ENCODE data around the gene MED15.
"Not testable (repeated sequence)": the region's sequence is repeated elsewhere in the genome, so short reads cannot be mapped to it uniquely, and the experiment has no call there.

Gene MED15

GRCh38 chr22:20483771-20484170, 23.6 kb upstream of the MED15 start:
- no peak for DNase-seq

DNA sequence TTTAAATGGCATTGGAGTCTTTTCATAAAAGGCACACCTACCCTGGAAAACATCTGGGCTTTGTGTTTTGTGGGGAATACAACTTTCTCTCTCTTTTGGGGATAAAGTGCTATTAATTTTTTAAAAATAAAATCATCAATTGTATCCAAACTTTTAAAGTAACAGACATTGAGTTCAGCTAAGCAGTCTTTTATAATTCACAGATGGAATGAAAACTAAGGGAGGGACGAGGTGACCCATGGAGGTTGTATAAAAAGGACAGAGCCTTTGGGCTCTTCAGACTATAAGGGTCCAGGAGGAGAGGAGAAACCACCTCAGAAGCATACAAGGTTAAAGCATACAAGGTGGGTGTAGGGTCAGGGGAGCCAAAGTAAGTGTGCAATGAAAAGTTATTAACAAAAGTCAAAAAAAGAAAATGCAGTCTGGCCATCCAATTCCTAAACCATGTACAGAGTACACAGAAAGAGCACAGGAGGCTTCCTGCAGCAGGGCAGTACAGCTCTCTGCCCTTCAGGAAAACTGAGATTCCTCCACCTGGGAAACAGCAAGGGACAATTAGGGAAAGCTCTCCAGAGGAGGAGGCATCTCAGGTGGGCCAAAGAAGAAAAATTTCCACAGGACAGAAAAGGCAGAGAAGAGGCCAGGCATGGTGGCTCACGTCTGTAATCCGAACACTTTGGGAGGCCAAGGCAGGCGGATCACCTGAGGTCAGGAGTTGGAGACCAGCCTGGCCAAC, 22.3 kb upstream of the MED15 start:
- DNase-seq = no peak

DNA sequence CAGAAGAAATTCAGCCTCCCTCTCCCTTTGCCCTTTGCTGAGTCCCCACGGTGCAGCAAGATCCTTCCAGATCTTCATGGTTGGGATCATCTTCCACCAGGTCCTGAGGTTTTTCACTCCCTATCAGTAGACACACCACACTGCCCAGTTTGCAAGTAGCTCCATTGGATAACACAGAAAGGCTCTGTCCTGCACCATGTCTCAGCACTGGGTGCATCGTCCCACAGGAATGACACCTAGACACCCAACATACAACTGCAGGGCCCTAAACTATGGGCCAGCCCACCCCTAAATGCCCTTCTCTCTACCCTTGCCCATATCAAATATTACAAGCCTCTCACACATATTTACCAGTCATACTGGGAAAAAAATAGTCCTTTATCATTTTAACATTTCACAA, 21.2 kb upstream of the MED15 start:
- DNase-seq = no peak

- DNase-seq = no peak
Measured at GRCh38 chr22:20487715-20488114, 19.7 kb upstream of the MED15 start.

DNA sequence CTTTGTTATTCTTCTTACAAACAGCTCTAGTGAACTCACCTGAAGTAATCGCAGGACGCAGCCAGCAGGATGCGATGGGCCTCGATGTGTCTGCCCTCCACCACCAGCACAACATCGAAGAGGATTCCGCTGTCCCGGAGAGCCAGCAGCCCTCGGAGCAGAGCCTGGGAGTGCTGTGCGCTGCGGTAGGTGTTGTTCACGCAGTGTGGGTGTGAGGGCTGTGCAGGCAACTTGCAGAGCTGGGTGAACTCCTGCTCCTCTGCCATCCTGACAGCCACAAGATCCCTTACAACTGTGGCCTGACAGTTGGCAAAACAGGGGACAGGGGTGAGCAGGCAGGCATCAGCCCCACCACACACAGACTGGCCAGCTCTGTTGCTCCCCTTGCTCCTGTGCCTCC, 18.5 kb upstream of the MED15 start:
- DNase-seq = no peak

DNA sequence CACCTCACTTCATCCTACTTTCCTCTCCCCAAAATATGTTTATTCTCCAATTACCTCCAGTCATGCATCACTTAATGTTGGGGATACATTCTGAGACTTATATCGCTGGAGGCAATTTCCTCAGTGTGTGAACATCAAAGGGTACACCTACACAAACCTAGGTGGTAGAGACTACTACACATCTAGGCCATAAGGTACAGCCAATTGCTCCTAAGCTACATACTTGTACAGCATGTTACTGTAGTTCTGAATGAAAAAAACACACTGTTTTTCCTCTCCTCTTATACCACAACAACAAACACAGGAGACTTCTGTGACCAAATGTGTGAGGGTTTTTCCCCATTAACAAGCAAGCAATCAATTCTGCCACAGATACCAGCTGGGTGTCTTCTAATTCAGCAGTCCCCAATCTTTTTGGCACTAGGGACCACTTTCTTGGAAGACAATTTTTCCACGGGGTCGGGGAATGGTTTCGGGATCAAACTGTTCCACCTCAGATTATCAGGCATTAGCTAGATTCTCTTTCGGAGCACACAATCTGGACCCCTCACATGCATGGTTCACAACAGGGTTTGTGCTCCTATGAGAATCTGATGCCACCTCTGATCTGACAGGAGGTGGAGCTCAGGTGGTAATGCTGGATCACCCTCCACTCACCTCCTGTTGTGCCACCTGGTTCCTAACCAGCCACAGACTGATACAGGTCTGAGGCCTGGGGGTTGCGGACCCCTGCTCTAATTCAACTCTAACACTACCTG, 17.0 kb upstream of the MED15 start:
- DNase-seq = no peak

- DNase-seq = no peak
Measured at GRCh38 chr22:20490941-20491307, 16.5 kb upstream of the MED15 start.

DNA sequence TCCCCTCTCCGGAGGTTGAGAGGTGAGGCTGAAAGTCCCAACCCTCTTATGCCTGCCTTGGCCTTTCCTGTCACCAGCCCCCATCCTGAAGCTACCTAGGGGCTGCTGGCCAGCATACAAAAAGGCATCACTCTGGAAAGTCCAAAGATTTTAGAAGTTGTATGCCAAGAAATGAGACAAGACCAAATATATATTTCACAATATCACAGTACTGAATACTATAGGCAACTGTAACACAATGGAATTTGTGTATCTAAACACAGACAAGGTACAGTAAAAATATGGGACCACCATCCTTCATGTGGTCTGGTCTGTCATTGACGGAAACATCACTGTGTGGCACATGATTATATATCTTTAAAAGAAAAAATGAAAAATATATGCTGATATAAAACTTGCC, 16.1 kb upstream of the MED15 start:
- DNase-seq = no peak

DNA sequence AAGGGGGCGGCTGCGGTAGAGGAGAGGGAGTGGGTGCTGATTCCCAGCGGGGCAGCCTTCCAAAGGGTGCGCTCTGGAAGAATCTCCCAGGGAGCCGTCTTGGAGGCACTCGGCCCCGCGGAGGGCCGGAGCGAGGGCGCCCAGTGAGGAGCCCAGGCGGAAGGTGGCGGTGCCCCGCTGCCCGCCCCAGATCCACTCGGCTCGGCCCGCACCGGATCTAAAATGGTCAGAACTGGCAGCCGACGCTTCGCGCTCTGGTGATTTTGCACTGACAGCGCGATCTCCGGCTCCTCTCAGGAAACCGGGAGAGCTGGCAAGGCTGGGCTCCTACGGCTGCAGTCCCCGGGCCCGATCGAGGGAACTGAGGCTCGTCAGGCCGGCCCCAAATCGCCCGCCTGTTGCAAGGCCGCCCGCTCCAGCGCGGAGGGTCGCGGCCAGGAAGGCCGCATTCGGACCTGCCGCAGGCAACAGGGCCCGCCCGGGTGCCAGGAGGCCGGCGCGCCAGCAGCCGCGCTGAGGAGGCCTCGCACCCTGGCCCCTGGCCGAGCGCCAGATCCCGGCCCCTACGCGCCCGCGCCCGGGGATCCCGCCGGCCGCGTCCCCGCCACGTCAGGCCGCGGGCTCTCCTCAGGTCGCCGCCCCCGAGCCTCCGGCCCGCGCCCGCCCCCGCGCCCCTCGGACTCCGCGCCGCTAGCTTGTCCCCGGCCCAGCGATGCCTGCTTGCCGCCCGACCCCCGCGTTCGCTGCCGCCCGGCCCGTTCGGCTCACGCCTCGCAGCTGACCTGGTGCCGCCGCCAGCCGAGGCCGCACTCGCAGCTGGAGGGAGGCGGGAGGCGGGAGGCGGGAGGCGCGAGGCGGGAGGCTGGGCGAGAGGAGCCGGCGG, 12.2 kb upstream of the MED15 start, which contains the start of gene KLHL22:
TSS of gene KLHL22 (minus strand) at position 818 of the 883 bp plus-strand sequence. CDS start 6,584 bp downstream, outside the sequence.
- peak; percentile 55 for DNase-seq

DNA sequence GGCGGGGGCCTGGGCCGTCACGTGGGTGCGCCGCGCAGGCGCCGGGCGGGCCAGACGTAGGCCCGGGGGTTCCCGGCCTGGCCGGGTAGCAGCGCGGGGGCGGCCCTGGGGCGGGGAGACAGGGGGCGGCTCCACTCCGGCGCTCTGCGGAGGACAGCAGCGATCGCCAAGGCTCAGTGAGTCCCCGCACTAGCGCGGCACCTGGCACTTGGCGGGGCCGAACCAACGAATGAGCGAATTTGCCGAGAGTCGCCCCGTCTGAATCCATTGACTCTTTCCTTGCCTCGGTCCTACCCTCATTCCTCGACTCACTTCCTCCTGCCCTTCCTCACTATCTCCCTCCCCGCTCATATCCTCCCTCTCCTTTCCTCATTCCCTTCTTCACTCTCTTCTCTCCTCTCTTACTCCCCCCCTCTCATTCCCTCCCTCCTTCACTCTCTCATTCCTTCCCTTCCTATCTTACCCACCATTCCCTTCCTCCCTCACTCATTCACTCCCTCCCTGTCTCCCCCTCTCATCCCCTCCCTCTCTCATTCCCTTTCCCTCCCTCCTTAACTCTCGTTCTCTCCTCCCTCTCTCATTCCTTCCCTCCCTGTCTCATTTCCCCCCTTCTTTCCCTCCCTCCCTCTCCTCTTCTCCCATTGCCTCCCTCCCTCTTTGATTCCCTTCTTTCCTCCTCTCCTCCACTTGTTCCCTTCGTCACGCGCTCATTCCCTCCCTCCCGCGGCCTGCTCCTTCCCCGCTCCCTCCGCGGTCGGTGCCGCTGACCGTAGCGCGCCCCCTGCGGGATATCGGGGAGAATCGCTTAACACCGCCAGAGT, 11.3 kb upstream of the MED15 start:
- DNase-seq = peak; percentile 88

DNA sequence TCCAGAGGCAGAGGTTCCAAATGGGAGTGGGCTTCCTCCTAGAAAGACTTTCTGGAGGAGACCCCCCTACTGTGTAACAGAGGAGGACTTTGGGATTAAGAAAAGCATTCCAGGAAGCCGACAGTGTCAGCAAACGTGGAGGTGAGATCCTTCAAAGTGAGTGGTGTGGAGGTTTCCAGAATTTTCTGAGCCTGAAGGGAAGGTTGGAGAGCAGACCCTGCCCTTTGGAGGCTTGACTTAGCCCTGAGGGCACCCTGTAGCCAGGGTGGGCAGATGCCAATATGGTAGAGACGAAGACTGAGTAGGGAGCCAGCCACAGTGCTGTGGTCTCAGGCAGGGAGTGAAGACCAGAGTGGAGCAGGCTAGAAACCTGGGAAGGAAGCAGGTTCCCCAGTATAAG, 10.0 kb upstream of the MED15 start:
- no peak for DNase-seq

GRCh38 chr22:20498913-20499312, 8.5 kb upstream of the MED15 start:
- DNase-seq = no peak

- no peak for DNase-seq
Measured at GRCh38 chr22:20499769-20500168, 7.6 kb upstream of the MED15 start.

DNA sequence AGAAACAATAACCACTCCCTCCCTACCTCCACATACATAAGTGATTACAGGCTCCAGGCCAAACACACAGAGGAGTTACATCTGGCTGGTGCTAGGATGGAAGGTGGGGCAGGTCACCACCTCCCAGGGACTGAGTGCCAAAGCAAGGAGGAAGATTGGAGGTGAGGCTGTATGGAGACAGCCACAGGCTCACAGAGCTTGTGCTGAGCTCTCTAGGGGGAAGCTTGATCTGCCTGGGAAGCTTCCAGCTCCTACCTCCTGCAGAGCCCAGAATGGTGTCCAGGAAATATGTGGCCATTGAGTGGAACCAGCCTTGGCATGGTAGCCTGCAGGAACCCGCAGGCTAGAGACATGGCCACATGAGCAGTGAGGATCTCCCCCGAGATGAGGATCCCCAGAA, 3.6 kb upstream of the MED15 start:
- DNase-seq = no peak

- not testable (repeated sequence) for DNase-seq
Measured at GRCh38 chr22:20504293-20504922, 3.0 kb upstream of the MED15 start.

DNA sequence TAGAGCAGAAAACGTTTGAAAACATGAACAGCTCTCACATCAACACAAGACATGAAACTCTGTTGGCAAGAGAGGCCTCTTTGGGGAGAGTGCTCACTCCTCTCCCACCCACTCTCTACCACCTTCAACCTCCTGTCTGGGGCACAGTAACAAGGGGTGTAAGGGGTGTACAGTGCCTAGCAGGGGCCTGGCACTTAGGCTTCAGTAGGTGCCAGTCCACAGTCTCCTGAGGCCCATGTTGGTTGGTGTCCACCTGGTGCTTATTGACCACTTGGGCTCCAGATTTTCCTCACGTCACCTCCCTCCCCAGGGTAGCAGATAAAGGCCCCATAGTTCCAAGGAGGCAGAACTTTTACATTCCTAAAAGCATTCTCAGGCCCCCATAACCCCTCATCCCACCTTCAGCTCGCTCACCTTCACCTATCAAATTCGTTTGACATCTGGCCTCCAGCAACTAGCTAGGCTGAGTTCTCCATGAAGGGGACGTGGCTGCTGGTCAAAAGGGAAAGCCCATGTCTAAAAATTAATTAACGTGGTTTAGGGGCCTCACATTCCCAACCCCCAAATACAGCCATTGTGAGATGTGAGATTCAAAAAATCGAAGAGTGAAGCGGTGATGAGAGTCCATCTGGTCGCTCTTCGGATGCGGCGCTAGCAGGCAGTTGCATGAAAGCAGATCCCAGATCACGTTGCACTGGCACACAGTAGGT, 712 bp upstream of the MED15 start:
- DNase-seq = no peak

GRCh38 chr22:20508067-20508755, 801 bp downstream of the MED15 start:
- not testable (repeated sequence) for DNase-seq

- no peak for DNase-seq
Measured at GRCh38 chr22:20508815-20509271, 1.4 kb downstream of the MED15 start.

GRCh38 chr22:20509344-20510047, 2.1 kb downstream of the MED15 start:
- DNase-seq = peak; percentile 53

All from hematopoietic multipotent progenitor cell treated with erythropoietin and hydrocortisone succinate and interleukin-3 and kit ligand, for 8 days (in vitro differentiated cells).